Activated CD4-positive, alpha-beta memory T cell treated with anti-CD3 and anti-CD28 coated beads for 36 hours (primary cell): ENCODE data around the gene INPP4A. TPM values are rescaled to one million over a fixed set of nuclear protein-coding genes. Genes with fewer than 3 reads are reported as not detected.

ENCODE experiments used
- CTCF ChIA-PET: fragments of 350-600 bp; sonication (Branson Sonifier 250); formaldehyde crosslinking; loops from one replicate; lab custom pipeline; 2021; ENCODE audit warnings: antibody characterized with exemption, inconsistent platforms; lab: Charles Lee
- POLR2A ChIA-PET: fragments of 350-600 bp; sonication (Branson Sonifier 250); formaldehyde crosslinking; loops from one replicate; lab custom pipeline; 2021; ENCODE audit warnings: antibody characterized with exemption; lab: Charles Lee
- DNase-seq: peaks from one replicate; pipeline ENCODE4 v3.0.0-alpha.2; 2020
- H3K27ac Mint-ChIP-seq: one replicate; pipeline ENCODE4 v1.8.0; 2021; ENCODE audit warnings: mixed read lengths
- H3K27me3 Mint-ChIP-seq: one replicate; pipeline ENCODE4 v1.8.0; 2021; ENCODE audit warnings: mixed read lengths
- H3K36me3 Mint-ChIP-seq: one replicate; pipeline ENCODE4 v1.8.0; 2021; ENCODE audit warnings: mixed read lengths
- H3K4me1 Mint-ChIP-seq: one replicate; pipeline ENCODE4 v1.8.0; 2021; ENCODE audit warnings: low read depth, mixed read lengths
- H3K4me3 Mint-ChIP-seq: one replicate; pipeline ENCODE4 v1.8.0; 2021; ENCODE audit warnings: mild to moderate bottlenecking, mixed read lengths
- H3K9me3 Mint-ChIP-seq: one replicate; pipeline ENCODE4 v1.8.0; 2021; ENCODE audit warnings: mixed read lengths
- intact Hi-C: fragments of 100-400 bp; cut with micrococcal nuclease; formaldehyde crosslinking; loops from one replicate; pipeline ENCODE4 v1.15.1; 2023
- total RNA-seq, 2 experiments: library from RNA; stranded (reverse); gene quantifications; one replicate each; pipeline ENCODE4 v1.2.3, GENCODE V29; 2021

Gene INPP4A
- total RNA-seq, 2 experiments from 2014 or later, result 40.7 to 42.0 TPM

DNA sequence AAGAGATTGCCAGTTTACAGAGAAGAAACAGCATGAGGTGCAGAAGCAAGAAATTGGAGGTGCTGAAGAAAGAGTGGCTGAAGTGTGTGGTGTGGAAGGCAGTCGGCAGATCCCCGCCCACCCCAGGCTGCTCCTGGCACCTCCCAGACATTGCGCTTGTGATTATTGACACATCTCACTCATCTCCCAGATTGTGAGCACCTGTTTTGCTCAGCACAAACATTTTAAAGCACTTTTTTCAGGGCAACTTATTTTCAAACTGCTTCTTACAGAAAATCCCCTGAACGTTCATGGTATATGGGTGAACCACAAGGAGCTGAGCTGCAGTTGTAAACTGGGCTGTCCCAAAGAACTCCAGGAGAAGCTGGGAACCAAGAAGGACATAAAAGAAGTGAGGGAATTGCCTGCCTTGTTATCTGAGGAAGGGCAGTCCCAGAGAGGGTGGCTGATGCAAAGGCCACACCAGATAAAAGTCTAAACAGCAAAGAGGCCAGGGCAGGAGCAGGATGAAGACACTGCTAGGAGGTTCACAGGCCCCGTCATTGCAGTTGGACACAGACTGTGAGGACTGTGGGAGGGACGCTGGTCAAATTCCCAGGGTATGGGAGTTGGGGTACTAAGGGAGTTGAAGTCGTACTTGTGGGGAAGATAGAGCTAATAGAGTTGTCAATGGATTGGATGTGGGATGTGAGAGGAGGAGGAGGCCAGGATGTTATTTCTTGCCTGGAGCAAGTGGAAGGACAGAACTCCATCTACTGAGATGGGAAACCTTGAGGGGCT lies 65.1 kb downstream of the INPP4A start:
- DNase-seq, result no peak
- intact Hi-C loops, result no loop called here
- Mint-ChIP-seq H3K9me3 (no peaks in the 10 kb centered on the region), H3K4me3 (no peak overlapping the region), H3K4me1 (peaks cover 78% of the 10 kb centered on the region), H3K27ac (no peak overlapping the region), H3K36me3 (no peaks in the 10 kb centered on the region), H3K27me3 (no peaks in the 10 kb centered on the region)
- POLR2A ChIA-PET, result interaction anchor here (1.3 kb wide), 1 partner anchor 30 kb away, joined by 3 read pairs; no protein-coding TSS in a partner anchor
- CTCF ChIA-PET, result no interaction called here

DNA sequence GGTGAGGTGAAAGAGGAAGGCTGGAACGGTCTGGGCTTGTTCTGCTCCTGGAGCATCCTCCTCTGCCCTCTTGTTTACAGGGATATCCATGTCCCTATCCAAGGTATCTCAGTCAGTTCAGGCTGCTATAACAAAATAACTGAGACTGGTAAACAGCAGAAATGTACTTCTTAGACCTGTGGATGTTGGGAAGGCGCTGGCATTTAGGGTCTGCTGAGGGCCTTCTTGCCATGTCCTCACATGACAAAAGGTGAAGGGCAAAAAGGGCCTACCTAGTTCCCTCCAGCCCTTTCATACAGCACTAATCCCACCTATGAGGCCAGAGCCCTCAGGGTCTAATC lies 65.6 kb downstream of the INPP4A start:
- H3K36me3 Mint-ChIP-seq, result no peaks in the 10 kb centered on the region
- POLR2A ChIA-PET, result no interaction called here
- CTCF ChIA-PET, result no interaction called here
- no peak for DNase-seq
- intact Hi-C loops, result no loop called here
- H3K4me1 Mint-ChIP-seq, result peaks cover 76% of the 10 kb centered on the region
- no peak overlapping the region for H3K4me3 Mint-ChIP-seq
- H3K9me3 Mint-ChIP-seq, result no peaks in the 10 kb centered on the region
- H3K27ac Mint-ChIP-seq, result no peak overlapping the region
- H3K27me3 Mint-ChIP-seq, result no peaks in the 10 kb centered on the region

DNA sequence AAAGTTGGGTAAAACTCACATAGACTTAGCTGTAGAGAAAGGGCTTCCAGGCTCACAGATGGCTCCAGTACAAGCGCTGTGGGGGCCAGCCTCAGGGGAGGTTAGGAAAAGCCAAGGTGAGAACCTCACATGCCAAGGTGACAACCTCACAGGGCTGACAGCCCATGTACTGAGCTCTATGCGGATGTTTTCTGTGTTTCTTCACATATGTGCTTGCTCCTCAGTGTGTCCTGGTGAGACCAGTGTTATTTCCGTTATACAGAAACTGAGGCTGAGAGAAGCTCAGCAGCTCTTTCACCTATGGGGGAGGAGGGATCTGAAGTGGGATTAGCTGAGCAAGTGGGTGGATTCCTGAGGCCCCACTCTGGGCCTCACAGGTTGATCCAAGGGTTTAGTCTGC lies 67.3 kb downstream of the INPP4A start:
- H3K27ac Mint-ChIP-seq, result no peak overlapping the region
- H3K4me3 Mint-ChIP-seq, result no peak overlapping the region
- POLR2A ChIA-PET, result interaction anchor here (0.6 kb wide), 1 partner anchor 84 kb away, joined by 3 read pairs; no protein-coding TSS in a partner anchor
- CTCF ChIA-PET, result interaction anchor here (1.5 kb wide), 1 partner anchor 57 kb away, joined by 4 read pairs; no protein-coding TSS in a partner anchor
- DNase-seq, result no peak
- H3K4me1 Mint-ChIP-seq, result peaks cover 75% of the 10 kb centered on the region
- no peaks in the 10 kb centered on the region for H3K27me3 Mint-ChIP-seq
- intact Hi-C loops, result no loop called here
- H3K36me3 Mint-ChIP-seq, result no peaks in the 10 kb centered on the region
- H3K9me3 Mint-ChIP-seq, result no peaks in the 10 kb centered on the region

DNA sequence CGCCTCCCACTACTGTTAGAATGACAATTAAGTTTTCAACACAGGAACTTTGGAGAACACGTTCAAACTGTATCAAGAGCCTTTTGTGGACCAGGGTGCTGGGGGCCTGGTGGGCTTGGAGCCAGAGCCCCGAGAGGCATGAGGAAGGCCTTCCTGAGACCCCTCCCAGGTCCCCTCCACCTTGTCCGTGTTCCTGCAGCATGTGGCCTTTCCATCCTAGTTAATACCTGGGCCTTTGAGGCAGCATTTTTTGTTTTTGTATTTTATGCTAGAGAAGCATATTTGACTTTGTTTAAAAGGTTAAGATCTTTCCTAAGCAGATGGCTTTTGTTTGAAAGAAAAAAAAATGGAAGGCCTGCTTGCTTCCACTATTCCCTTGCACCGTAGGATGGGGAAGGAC lies 68.0 kb downstream of the INPP4A start:
- intact Hi-C loops, result no loop called here
- H3K4me1 Mint-ChIP-seq, result peaks cover 77% of the 10 kb centered on the region
- H3K27me3 Mint-ChIP-seq, result no peaks in the 10 kb centered on the region
- H3K36me3 Mint-ChIP-seq, result no peaks in the 10 kb centered on the region
- no peak overlapping the region for H3K27ac Mint-ChIP-seq
- POLR2A ChIA-PET, result no interaction called here
- DNase-seq, result no peak
- CTCF ChIA-PET, result no interaction called here
- H3K9me3 Mint-ChIP-seq, result no peaks in the 10 kb centered on the region
- no peak overlapping the region for H3K4me3 Mint-ChIP-seq

DNA sequence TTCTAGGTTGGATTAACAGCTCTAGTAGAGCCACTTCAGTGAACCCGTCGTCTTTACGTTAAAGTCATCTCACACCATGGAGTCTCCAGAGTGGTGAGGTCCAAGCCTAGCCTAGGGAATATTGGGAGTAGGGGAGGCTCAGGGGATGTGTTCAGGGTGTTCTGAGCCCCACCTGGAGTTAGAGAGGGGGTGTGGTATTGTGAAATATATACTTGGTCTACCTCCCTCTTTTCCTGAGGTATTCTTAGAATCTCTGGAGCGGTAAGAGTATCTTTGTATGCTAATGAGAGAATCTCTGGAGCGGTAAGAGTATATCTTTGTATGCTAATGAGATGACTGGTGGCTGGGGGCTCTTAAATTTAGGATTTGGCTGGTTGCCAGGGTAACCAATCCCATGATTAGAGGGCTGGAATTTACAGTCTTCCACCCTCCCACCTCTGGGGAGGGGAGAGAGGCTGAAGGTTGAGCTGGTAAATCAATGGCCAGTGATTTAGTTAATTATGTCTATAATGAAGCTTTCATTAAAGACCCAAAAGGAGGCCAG lies 69.5 kb downstream of the INPP4A start:
- Mint-ChIP-seq H3K4me1 (peaks cover 70% of the 10 kb centered on the region), H3K9me3 (no peaks in the 10 kb centered on the region), H3K36me3 (peaks cover 2% of the 10 kb centered on the region), H3K4me3 (no peak overlapping the region), H3K27me3 (no peaks in the 10 kb centered on the region), H3K27ac (no peak overlapping the region)
- ChIA-PET POLR2A (interaction anchor here (0.8 to 1.8 kb wide), 3 partner anchors 13 to 26 kb away, joined by 3 to 4 read pairs (median 3); no protein-coding TSS in a partner anchor), CTCF (interaction anchor here (0.8 to 1.1 kb wide), 2 partner anchors 55 to 67 kb away, joined by 3 to 4 read pairs; no protein-coding TSS in a partner anchor)
- intact Hi-C loops, result no loop called here
- DNase-seq, result no peak

DNA sequence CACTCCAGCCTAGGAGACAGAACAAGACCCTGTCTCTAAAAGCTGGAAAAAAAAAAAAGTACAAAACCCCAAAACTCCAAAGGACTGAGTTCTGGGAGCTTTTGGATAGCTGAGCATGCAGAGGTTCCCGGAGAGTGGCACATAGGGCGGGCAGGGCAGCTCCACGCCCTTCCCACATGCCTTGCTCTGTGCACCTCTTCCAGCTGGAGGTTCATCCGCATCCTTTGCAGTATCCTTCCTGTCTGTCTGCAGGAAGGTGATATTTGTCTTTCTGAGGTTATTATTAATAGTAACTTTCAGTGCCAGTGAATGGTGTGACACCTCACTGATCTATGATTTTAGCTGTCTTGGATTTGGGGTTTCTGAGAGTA lies 70.2 kb downstream of the INPP4A start:
- peaks cover 63% of the 10 kb centered on the region for H3K4me1 Mint-ChIP-seq
- no peak overlapping the region for H3K27ac Mint-ChIP-seq
- intact Hi-C loops, result no loop called here
- peaks cover 4% of the 10 kb centered on the region for H3K36me3 Mint-ChIP-seq
- no peak overlapping the region for H3K4me3 Mint-ChIP-seq
- CTCF ChIA-PET, result interaction anchor here (0.8 to 1.8 kb wide), 5 partner anchors 12 to 101 kb away, joined by 3 to 13 read pairs (median 5); no protein-coding TSS in a partner anchor
- POLR2A ChIA-PET, result interaction anchor here (0.8 to 1.8 kb wide), 3 partner anchors 12 to 27 kb away, joined by 3 to 4 read pairs (median 3); no protein-coding TSS in a partner anchor
- H3K9me3 Mint-ChIP-seq, result no peaks in the 10 kb centered on the region
- H3K27me3 Mint-ChIP-seq, result no peaks in the 10 kb centered on the region
- no peak for DNase-seq

DNA sequence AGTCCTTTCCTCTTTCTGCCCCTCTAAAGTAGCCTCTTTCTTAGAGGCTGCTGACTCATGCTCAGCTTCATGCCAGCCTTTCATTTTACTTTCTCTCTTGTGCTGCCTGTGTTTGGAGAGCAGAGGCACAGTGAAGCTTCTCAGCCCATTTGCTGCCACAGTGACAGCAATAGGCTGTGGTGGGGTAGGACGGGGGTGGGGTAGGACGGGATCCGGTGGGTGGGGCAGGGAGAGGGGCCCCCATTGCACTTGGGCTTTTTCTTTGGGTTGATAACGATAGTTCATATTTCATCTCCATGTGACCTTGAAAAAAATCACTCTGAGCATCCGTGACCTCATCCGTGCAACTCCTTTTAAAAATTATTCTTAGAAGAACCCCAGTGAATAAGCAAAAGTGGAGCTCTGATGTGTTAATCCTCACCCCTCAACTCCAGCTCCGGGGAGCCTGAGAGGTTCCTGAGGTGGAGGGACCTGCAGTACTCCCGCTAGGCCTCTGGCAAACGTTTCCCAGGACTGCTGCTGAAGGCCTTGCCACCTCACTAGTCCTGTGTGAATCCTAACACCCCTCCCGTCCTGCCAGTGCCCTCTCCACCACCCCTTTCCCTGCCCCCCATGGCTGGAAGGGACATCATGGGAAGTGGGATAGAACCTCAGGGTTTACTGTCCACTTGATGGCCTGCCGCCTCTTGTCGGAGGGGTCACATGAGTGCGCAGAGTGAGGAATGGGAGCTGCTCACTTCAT lies 70.8 kb downstream of the INPP4A start:
- Mint-ChIP-seq H3K9me3 (no peaks in the 10 kb centered on the region), H3K36me3 (peaks cover 4% of the 10 kb centered on the region), H3K27ac (no peak overlapping the region), H3K4me1 (peaks cover 57% of the 10 kb centered on the region), H3K27me3 (no peaks in the 10 kb centered on the region), H3K4me3 (no peak overlapping the region)
- CTCF ChIA-PET, result interaction anchor here (0.8 to 1.8 kb wide), 7 partner anchors 11 to 102 kb away, joined by 3 to 13 read pairs (median 5); no protein-coding TSS in a partner anchor
- peak; percentile 24 for DNase-seq
- POLR2A ChIA-PET, result interaction anchor here (0.7 to 1.8 kb wide), 3 partner anchors 9 to 27 kb away, joined by 3 to 4 read pairs (median 3); no protein-coding TSS in a partner anchor
- intact Hi-C loops, result no loop called here

DNA sequence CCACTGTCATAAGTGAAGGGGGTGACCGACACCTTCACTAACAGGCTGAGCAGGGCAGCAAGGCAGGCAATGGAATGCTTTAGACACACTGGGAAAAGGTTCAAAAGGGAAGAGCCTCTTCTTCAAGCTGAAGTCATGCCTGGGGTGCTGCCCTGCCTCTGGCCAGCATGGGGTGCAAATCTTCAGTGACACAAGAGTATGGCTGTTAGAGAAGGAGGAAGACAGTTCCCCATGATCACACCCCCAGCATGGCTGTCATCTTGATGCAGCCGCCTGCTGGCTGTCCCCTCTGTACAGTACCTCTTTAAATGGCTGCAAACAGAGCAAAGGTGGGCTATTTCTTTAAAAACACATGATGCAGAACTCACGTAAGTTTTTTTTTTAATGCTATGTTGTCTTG lies 71.9 kb downstream of the INPP4A start:
- POLR2A ChIA-PET, result no interaction called here
- Mint-ChIP-seq H3K27ac (no peak overlapping the region), H3K36me3 (peaks cover 8% of the 10 kb centered on the region), H3K4me3 (no peak overlapping the region), H3K4me1 (peaks cover 50% of the 10 kb centered on the region), H3K27me3 (no peaks in the 10 kb centered on the region), H3K9me3 (no peaks in the 10 kb centered on the region)
- CTCF ChIA-PET, result interaction anchor here (0.6 to 1.8 kb wide), 6 partner anchors 13 to 60 kb away, joined by 3 to 13 read pairs (median 4); no protein-coding TSS in a partner anchor
- intact Hi-C loops, result no loop called here
- no peak for DNase-seq

DNA sequence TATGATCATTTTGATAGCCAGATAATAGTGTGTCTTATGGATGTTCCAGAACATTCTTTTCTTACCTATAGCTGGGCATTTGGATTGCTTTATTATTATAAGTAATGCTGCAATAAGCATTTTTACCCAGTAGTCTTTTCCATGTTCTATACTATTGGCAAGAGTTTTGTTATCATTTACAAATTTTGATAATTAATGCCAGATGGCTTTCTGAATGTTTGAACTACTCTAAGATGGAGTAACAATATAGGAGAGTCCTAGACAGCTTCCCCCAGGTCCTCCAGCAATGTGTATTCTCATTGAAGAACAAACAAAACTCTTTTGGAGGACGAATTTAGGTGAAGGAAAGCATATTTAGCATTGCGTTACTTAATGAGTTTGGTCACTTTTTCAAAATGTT lies 73.0 kb downstream of the INPP4A start:
- H3K9me3 Mint-ChIP-seq, result no peaks in the 10 kb centered on the region

DNA sequence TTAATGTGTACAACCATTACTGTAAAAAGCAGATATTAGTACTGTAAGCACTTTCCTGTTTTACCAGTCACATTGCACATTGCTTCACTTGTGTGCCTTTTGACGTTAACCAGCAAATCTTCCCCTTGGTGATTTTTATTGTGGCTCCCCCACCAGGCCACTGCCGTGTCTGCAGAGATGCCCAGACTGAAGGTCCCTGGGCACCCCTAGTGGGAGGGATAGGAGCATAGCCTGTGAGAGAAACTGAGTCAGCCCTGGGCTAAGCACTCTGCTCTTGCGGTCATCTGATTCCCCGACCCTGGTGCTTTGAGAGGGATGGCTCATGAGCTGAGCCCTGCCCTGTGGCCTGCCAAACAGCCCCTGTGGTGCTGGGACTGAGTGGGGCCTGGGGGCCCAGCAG lies 73.4 kb downstream of the INPP4A start:
- no peak overlapping the region for H3K4me3 Mint-ChIP-seq
- H3K9me3 Mint-ChIP-seq, result no peaks in the 10 kb centered on the region
- ChIA-PET POLR2A (no interaction called here), CTCF (interaction anchor here (0.9 to 1.6 kb wide), 6 partner anchors 11 to 106 kb away, joined by 3 to 17 read pairs (median 4); no protein-coding TSS in a partner anchor)
- peaks cover 10% of the 10 kb centered on the region for H3K36me3 Mint-ChIP-seq
- no peaks in the 10 kb centered on the region for H3K27me3 Mint-ChIP-seq
- DNase-seq, result peak; percentile 72
- H3K4me1 Mint-ChIP-seq, result peaks cover 44% of the 10 kb centered on the region
- intact Hi-C loops, result loop anchor here (1.0 kb wide), 1 partner anchor 105 kb away; no protein-coding TSS in a partner anchor
- H3K27ac Mint-ChIP-seq, result no peak overlapping the region

More for the DNA sequence above, 73.0 kb downstream of the INPP4A start:
- Mint-ChIP-seq H3K27me3 (no peaks in the 10 kb centered on the region), H3K36me3 (peaks cover 10% of the 10 kb centered on the region), H3K27ac (no peak overlapping the region), H3K4me1 (peaks cover 44% of the 10 kb centered on the region), H3K4me3 (no peak overlapping the region)
- ChIA-PET CTCF (interaction anchor here (0.7 to 1.4 kb wide), 4 partner anchors 29 to 104 kb away, joined by 3 to 5 read pairs (median 3); no protein-coding TSS in a partner anchor), POLR2A (no interaction called here)
- DNase-seq, result no peak
- intact Hi-C loops, result loop anchor here (1.0 kb wide), 1 partner anchor 104 kb away; no protein-coding TSS in a partner anchor

DNA sequence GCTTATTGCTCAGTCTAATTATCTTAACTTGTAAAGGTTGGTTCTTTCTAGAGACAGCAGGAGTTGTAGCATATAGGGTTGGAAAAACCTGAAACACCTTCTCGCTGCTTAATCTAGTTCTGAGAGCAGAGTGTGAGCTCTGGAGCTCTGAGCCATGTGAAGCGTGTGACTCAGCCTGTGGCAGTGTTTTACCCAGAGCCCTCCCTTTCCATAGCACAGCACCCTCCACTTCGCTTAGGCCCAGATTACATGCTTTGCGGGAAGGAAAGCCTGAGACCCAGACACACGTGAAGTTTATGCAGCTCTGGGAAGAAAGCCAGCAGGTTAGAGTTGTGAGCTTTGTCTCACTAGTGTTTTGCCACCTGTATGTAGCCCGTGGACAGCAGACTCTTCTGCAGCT lies 74.5 kb downstream of the INPP4A start:
- DNase-seq, result no peak
- POLR2A ChIA-PET, result no interaction called here
- CTCF ChIA-PET, result interaction anchor here (0.9 to 1.6 kb wide), 7 partner anchors 12 to 107 kb away, joined by 3 to 17 read pairs (median 4); no protein-coding TSS in a partner anchor
- intact Hi-C loops, result no loop called here
- Mint-ChIP-seq H3K27ac (no peak overlapping the region), H3K9me3 (no peaks in the 10 kb centered on the region), H3K4me1 (peaks cover 36% of the 10 kb centered on the region), H3K27me3 (no peaks in the 10 kb centered on the region), H3K4me3 (no peak overlapping the region), H3K36me3 (peaks cover 10% of the 10 kb centered on the region)
